ENCODE results near the gene RNF5.
"Not testable (repeated sequence)": the region's sequence is repeated elsewhere in the genome, so short reads cannot be mapped to it uniquely, and the experiment has no call there.

Gene RNF5

GRCh38 chr6:32190911-32191677, 12.9 kb downstream of the RNF5 start:
- no peak for DNase-seq

GRCh38 chr6:32191696-32192607, 13.7 kb downstream of the RNF5 start:
- DNase-seq = no peak

- peak; percentile 51 for DNase-seq
Measured at GRCh38 chr6:32192608-32193039, 14.4 kb downstream of the RNF5 start, which contains the start of gene GPSM3. TSS of gene GPSM3 (minus strand) at chr6:32192643. CDS start at chr6:32192513, 130 bp downstream.

GRCh38 chr6:32193096-32193495, 14.9 kb downstream of the RNF5 start:
- not testable (repeated sequence) for DNase-seq

GRCh38 chr6:32194388-32194787, 16.2 kb downstream of the RNF5 start:
- no peak for DNase-seq

GRCh38 chr6:32194825-32195651, 16.8 kb downstream of the RNF5 start:
- no peak for DNase-seq

- DNase-seq = peak; percentile 100
Measured at GRCh38 chr6:32195652-32195901, 17.4 kb downstream of the RNF5 start.

- DNase-seq = peak; percentile 62
Measured at GRCh38 chr6:32195902-32196681, 17.9 kb downstream of the RNF5 start.

- DNase-seq = no peak
Measured at GRCh38 chr6:32196682-32197616, 18.7 kb downstream of the RNF5 start.

GRCh38 chr6:32198345-32198696, 20.1 kb downstream of the RNF5 start:
- no peak for DNase-seq

- DNase-seq = no peak
Measured at GRCh38 chr6:32198866-32199265, 20.7 kb downstream of the RNF5 start.

- DNase-seq = no peak
Measured at GRCh38 chr6:32200711-32201475, 22.7 kb downstream of the RNF5 start.

GRCh38 chr6:32202186-32202585, 24.0 kb downstream of the RNF5 start:
- no peak for DNase-seq

- DNase-seq = no peak
Measured at GRCh38 chr6:32203426-32204267, 25.4 kb downstream of the RNF5 start.

GRCh38 chr6:32204268-32204715, 26.1 kb downstream of the RNF5 start:
- no peak for DNase-seq

- DNase-seq = no peak
Measured at GRCh38 chr6:32208996-32209395, 30.8 kb downstream of the RNF5 start.

- DNase-seq = no peak
Measured at GRCh38 chr6:32210191-32210601, 32.0 kb downstream of the RNF5 start.

- DNase-seq = not testable (repeated sequence)
Measured at GRCh38 chr6:32211432-32211831, 33.2 kb downstream of the RNF5 start.

- DNase-seq = no peak
Measured at GRCh38 chr6:32212076-32212760, 34.0 kb downstream of the RNF5 start.
